PC-3 (cell line): ENCODE measurements around the gene ABAT.

Experiments
- EZH2 ChIP-seq: fragments of 300-600 bp; sonication (generic); IDR thresholded peaks from one replicate; pipeline ENCODE4 v1.6.1; 2017; ENCODE audit warnings: antibody characterized with exemption, mild to moderate bottlenecking, low read length; ENCODE audit not compliant: unreplicated experiment
- EZH2phosphoT487 ChIP-seq: fragments of 300-600 bp; sonication (generic); IDR thresholded peaks from 2 replicates; pipeline ENCODE4 v1.6.1; 2018; ENCODE audit warnings: mild to moderate bottlenecking, antibody characterized with exemption, low read length, borderline replicate concordance
- TF ChIP-seq, protein P1 (sequence below): fragments of 300-600 bp; sonication (generic); conservative IDR thresholded peaks from 2 replicates; pipeline ENCODE4 v1.5.1; 2017; ENCODE audit warnings: antibody characterized with exemption, low read depth, mild to moderate bottlenecking, low read length

DNA sequence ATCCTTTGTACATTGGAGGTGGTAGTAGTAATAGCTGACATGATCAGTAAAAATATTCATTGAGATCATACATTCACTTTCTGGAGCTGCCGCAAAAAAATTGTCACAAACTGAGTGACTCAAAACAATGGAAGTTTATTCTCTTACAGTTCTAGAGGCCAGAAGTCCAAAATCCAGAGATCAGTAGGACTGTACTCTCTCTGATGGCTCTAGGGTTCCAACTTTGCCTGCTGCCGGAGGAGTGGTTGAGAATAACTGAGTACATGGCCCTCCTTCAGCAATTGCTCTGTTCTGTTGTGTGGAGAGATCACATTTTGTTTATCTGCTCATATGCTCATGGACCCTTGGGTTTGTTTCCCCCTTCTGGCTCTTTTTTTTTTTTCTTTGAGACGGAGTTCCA, 23.5 kb downstream of the ABAT start:
- TF ChIP-seq, protein P1, sequence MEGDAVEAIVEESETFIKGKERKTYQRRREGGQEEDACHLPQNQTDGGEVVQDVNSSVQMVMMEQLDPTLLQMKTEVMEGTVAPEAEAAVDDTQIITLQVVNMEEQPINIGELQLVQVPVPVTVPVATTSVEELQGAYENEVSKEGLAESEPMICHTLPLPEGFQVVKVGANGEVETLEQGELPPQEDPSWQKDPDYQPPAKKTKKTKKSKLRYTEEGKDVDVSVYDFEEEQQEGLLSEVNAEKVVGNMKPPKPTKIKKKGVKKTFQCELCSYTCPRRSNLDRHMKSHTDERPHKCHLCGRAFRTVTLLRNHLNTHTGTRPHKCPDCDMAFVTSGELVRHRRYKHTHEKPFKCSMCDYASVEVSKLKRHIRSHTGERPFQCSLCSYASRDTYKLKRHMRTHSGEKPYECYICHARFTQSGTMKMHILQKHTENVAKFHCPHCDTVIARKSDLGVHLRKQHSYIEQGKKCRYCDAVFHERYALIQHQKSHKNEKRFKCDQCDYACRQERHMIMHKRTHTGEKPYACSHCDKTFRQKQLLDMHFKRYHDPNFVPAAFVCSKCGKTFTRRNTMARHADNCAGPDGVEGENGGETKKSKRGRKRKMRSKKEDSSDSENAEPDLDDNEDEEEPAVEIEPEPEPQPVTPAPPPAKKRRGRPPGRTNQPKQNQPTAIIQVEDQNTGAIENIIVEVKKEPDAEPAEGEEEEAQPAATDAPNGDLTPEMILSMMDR = no peak
- TF ChIP-seq EZH2 (no peak), EZH2phosphoT487 (no peak)
